Stomach (tissue), 4 donors: Measurements from ENCODE around the gene STYXL2.

ENCODE experiments used
- CTCF ChIP-seq, 7 experiments: fragments of 450-650 bp in 4 of 7; fragments of 200-600 bp in 3 of 7; sonication (generic) in 3 of 7; IDR thresholded peaks; one replicate each; pipeline ENCODE4 v1.5.1; 2016 to 2019; ENCODE audit warnings: antibody characterized with exemption in 7 of 7, control low read depth in 2 of 7, mild to moderate bottlenecking in 1 of 7
- EP300 ChIP-seq: sonication (generic); formaldehyde crosslinking; IDR thresholded peaks from one replicate; pipeline ENCODE4 v1.6.1; 2017; ENCODE audit warnings: antibody characterized with exemption
- POLR2AphosphoS5 ChIP-seq, 3 donors: sonication (generic); formaldehyde crosslinking; IDR thresholded peaks; one replicate each; pipeline ENCODE4 v1.6.1; 2016; ENCODE audit warnings: antibody characterized with exemption in 3 of 3

GRCh38 chr1:167093846-167094516, at the start of gene STYXL2:
- TF ChIP-seq CTCF (IDR thresholded peaks at IDR 0.05): no peak
- no peak for TF ChIP-seq POLR2AphosphoS5 (IDR thresholded peaks at IDR 0.05)
- TF ChIP-seq EP300: no peak
